ENCODE measurements around the gene ANKRD27. TPM values are rescaled to one million over a fixed set of nuclear protein-coding genes. Genes with fewer than 3 reads are reported as not detected.

Gene ANKRD27
- total RNA-seq, 4 donors from 2014 or later, result 33.2 to 48.0 (median 38.7) TPM

DNA sequence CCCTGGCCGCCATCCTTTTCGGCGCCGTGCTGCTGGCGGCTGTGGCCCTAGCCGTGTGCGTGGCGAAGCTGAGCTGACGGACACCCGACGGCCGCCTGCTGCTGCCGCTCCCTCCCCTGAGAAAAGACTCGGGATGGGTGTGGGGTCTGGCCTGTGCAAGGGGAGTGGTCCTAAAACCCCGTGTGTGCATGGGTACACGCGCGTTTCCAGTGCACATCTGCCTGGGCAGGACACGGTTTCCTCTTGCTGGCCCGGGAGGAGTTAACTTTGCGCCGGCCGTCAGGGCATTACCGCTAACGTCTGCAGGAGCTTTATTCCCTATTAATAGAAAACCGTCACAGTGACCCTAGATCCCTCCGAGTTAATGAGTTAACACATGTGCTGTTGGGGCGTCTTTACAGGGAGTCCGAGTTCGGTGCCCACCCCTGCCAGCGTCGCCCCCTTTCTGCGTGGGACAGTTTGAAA is 1.9 kb upstream of the ANKRD27 start:
- TF ChIP-seq, protein P1, sequence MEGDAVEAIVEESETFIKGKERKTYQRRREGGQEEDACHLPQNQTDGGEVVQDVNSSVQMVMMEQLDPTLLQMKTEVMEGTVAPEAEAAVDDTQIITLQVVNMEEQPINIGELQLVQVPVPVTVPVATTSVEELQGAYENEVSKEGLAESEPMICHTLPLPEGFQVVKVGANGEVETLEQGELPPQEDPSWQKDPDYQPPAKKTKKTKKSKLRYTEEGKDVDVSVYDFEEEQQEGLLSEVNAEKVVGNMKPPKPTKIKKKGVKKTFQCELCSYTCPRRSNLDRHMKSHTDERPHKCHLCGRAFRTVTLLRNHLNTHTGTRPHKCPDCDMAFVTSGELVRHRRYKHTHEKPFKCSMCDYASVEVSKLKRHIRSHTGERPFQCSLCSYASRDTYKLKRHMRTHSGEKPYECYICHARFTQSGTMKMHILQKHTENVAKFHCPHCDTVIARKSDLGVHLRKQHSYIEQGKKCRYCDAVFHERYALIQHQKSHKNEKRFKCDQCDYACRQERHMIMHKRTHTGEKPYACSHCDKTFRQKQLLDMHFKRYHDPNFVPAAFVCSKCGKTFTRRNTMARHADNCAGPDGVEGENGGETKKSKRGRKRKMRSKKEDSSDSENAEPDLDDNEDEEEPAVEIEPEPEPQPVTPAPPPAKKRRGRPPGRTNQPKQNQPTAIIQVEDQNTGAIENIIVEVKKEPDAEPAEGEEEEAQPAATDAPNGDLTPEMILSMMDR (IDR thresholded peaks at IDR 0.05), result no peak
- no peak for TF ChIP-seq POLR2A (IDR thresholded peaks at IDR 0.05)
- Histone ChIP-seq H3K27ac (no peak overlapping the region), H3K9me3 (no peaks in the 10 kb centered on the region), H3K36me3 (no peaks in the 10 kb centered on the region), H3K27me3 (no peaks in the 10 kb centered on the region), H3K4me3 (peak overlapping the region in 2 of 4 donors; percentile 90 to 94), H3K4me1 (peaks cover 0 to 35% (median 13%) of the 10 kb centered on the region in 4 donors)
- no peak for DNase-seq

DNA sequence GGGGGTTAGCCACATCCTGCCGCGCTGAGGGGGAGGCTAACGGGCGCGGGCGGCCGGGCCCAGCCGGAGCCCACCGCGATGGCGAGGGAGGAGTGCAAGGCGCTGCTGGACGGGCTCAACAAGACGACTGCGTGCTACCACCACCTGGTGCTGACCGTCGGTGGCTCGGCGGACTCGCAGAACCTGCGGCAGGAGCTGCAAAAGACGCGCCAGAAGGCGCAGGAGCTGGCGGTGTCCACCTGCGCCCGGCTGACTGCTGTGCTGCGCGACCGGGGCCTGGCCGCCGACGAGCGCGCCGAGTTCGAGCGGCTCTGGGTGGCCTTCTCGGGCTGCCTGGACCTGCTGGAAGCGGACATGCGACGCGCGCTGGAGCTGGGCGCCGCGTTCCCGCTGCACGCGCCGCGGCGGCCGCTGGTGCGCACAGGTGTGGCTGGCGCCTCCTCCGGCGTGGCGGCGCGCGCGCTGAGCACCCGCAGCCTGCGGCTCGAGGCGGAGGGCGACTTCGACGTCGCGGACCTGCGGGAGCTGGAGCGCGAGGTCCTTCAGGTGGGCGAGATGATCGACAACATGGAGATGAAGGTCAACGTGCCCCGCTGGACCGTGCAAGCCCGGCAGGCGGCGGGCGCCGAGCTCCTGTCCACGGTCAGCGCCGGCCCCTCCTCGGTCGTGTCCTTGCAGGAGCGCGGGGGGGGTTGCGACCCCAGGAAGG is 1.4 kb upstream of the ANKRD27 start:
- no peaks in the 10 kb centered on the region for H3K36me3 ChIP-seq
- no peak for TF ChIP-seq POLR2A (IDR thresholded peaks at IDR 0.05)
- TF ChIP-seq, protein P1 (IDR thresholded peaks at IDR 0.05), result peak in 1 of 6 experiments; percentile 12
- peak overlapping the region; percentile 90 to 99 (median 94) for H3K4me3 ChIP-seq
- H3K27ac ChIP-seq, result peak overlapping the region in 1 of 4 donors; percentile 93
- H3K4me1 ChIP-seq, result peaks cover 0 to 35% (median 13%) of the 10 kb centered on the region in 4 donors
- no peaks in the 10 kb centered on the region for H3K9me3 ChIP-seq
- no peaks in the 10 kb centered on the region for H3K27me3 ChIP-seq
- peak in 1 of 3 donors; percentile 67 for DNase-seq

DNA sequence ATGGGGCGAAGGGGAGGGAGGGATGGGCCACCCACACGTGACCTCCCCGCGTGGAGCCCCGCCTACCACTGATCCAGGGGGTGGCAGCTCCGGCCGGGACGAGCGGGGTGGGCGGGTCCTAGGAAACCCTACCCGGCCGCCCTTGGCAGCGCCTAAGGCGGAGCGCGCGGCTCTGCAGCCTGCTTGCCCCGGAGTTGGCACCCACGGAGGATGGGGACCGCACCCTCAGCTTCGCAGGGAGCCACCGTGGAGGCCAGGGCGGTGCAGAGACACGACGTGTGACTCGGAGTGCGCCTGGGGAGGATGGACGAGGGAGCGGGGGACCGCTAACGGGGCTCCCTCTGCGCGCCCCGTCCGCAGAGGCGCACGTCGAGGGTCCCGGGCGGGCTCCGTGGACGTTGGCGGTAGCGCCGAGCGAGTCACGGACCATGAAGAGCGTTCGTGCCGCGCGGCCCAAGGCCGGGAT is 773 bp upstream of the ANKRD27 start, which contains the start of gene RGS9BP:
RGS9BP (plus strand) TSS at position 129 of the 466 bp plus-strand sequence. CDS start 416 bp downstream, outside the sequence.
- Histone ChIP-seq H3K4me3 (peak within 1 kb of the TSS; percentile 90 to 99 (median 94)), H3K27me3 (no peaks in the 10 kb centered on the region), H3K36me3 (no peaks in the 10 kb centered on the region), H3K4me1 (peaks cover 0 to 35% (median 13%) of the 10 kb centered on the region in 4 donors), H3K9me3 (no peaks in the 10 kb centered on the region), H3K27ac (peak within 1 kb of the TSS; percentile 82 to 93 (median 88))
- TF ChIP-seq POLR2A (IDR thresholded peaks at IDR 0.05), result no peak
- TF ChIP-seq, protein P1 (IDR thresholded peaks at IDR 0.05), result no peak
- DNase-seq, result peak; percentile 72 to 90 (median 82)

DNA sequence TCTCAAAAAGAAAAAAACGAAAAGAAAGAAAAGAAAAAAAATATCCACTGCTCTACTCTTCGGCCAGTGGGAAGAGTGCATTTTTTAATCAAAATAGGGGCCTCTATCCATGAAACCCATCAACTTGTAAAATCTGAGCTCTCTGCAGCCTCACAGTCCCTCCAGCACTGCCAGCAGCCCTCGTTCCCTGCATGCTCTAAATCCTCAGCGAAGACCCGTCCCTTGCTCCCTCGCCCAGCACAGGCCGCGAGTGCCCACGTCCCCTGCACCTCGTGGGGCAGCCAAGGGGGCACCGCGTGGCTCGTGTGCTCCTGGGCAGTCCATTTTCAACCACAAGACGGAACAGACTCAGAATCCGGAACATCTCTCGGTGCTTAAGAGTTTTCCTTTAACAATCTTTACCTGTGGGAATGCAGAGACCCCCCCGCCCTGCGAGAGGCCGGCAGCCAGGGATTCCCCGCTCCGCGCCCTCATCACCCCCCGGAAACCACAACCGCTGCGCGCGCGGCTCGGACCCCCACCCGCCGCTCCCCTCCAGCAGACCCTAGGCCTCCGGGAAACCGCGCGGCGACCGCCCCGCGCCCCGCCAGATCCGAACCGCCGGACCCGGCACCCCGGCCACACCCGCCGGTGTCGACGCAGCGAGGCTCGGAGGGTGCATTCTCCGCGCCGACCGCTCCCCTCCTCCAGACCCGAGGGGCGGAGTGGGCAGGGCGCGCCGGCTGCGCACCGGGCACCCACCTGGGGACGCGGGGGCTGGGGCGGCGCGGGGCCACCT is 638 bp downstream of the ANKRD27 start:
- no peak for DNase-seq
- Histone ChIP-seq H3K4me3 (peak overlapping the region; percentile 90 to 99 (median 94)), H3K9me3 (no peaks in the 10 kb centered on the region), H3K36me3 (no peaks in the 10 kb centered on the region), H3K27ac (peak overlapping the region; percentile 82 to 93 (median 88)), H3K4me1 (peaks cover 3 to 48% (median 13%) of the 10 kb centered on the region in 4 donors), H3K27me3 (no peaks in the 10 kb centered on the region)
- TF ChIP-seq, protein P1 (IDR thresholded peaks at IDR 0.05), result peak in 2 of 6 experiments; percentile 13 to 19
- TF ChIP-seq POLR2A (IDR thresholded peaks at IDR 0.05), result no peak

- Histone ChIP-seq H3K4me3 (peak overlapping the region in 1 of 4 donors; percentile 99), H3K9me3 (no peaks in the 10 kb centered on the region), H3K27ac (no peak overlapping the region), H3K36me3 (no peaks in the 10 kb centered on the region), H3K4me1 (peaks cover 3 to 48% (median 13%) of the 10 kb centered on the region in 4 donors), H3K27me3 (no peaks in the 10 kb centered on the region)
- no peak for DNase-seq
- TF ChIP-seq, protein P1 (IDR thresholded peaks at IDR 0.05), result no peak
- TF ChIP-seq POLR2A (IDR thresholded peaks at IDR 0.05), result no peak
Observed at GRCh38 chr19:32673573-32673972, 1.4 kb downstream of the ANKRD27 start.

All from Peyer's patch (tissue), 4 donors.